ENCODE measurements around the gene KIAA0040.

- no peak for TF ChIP-seq CTCF (IDR thresholded peaks at IDR 0.05)
- TF ChIP-seq POLR2A (IDR thresholded peaks at IDR 0.05) = no peak
These were observed 72.1 kb downstream of the KIAA0040 start for GRCh38 chr1:175120511-175120910.
